ENCODE results near the gene NBAS. TPM values are rescaled to one million over a fixed set of nuclear protein-coding genes. Genes with fewer than 3 reads are reported as not detected.

The NBAS gene
- total RNA-seq, 1 experiment from 2014 or later: 36.3 TPM

- Histone ChIP-seq H3K27me3 (ENCODE audit: control insufficient read depth, insufficient read depth, low read length) (no peaks in the 10 kb centered on the region), H3K9me3 (ENCODE audit: control insufficient read depth, insufficient read depth, low read depth, low read length) (no peaks in the 10 kb centered on the region), H3K4me1 (ENCODE audit: control insufficient read depth, insufficient read depth, low read length) (no peaks in the 10 kb centered on the region), H3K4me3 (ENCODE audit: low read depth in 2 of 2, low read length in 2 of 2) (no peak overlapping the region), H3K36me3 (ENCODE audit: control insufficient read depth, insufficient read depth, low read length) (peaks cover 48% of the 10 kb centered on the region), H3K27ac (ENCODE audit: low read length) (no peak overlapping the region)
- DNase-seq (ENCODE audit: low read depth, low spot score) (no peak), ATAC-seq (no peak)
- ChIA-PET POLR2A (interaction anchor here (0.6 kb wide), 1 partner anchor 307 kb away, joined by 7 read pairs; no protein-coding TSS in a partner anchor), CTCF (no interaction called here)
- in situ Hi-C loops (cut with HindIII; ENCODE audit: low pct_unique_long_range_greater_than_20kb, low sequenced_read_pairs) (no loop called here), intact Hi-C loops (cut with micrococcal nuclease; ENCODE audit: unreplicated experiment) (no loop called here)
- TF ChIP-seq SIN3A (IDR thresholded peaks at IDR 0.05; ENCODE audit: borderline replicate concordance, insufficient read depth, low read depth, low read length) (no peak), CTCF (IDR thresholded peaks at IDR 0.05) (no peak), TCF7L2 (IDR thresholded peaks at IDR 0.05; ENCODE audit: low read depth, low read length) (no peak), REST (IDR thresholded peaks at IDR 0.05; ENCODE audit: insufficient read depth in 1 of 2, low read depth in 2 of 2, low read length in 1 of 2) (no peak), POLR2AphosphoS5 (IDR thresholded peaks at IDR 0.05; ENCODE audit: low read depth, low read length) (no peak)
- no TSS peak for BruUV-seq (replicated peaks)
Observed at GRCh38 chr2:15607709-15608391, 46.7 kb upstream of the NBAS start.

GRCh38 chr2:15606481-15607441, 45.6 kb upstream of the NBAS start:
- Histone ChIP-seq H3K9me3 (ENCODE audit: control insufficient read depth, insufficient read depth, low read depth, low read length) (no peaks in the 10 kb centered on the region), H3K36me3 (ENCODE audit: control insufficient read depth, insufficient read depth, low read length) (peaks cover 55% of the 10 kb centered on the region), H3K27ac (ENCODE audit: low read length) (no peak overlapping the region), H3K27me3 (ENCODE audit: control insufficient read depth, insufficient read depth, low read length) (no peaks in the 10 kb centered on the region), H3K4me3 (ENCODE audit: low read depth in 2 of 2, low read length in 2 of 2) (no peak overlapping the region), H3K4me1 (ENCODE audit: control insufficient read depth, insufficient read depth, low read length) (no peaks in the 10 kb centered on the region)
- ATAC-seq: no peak
- in situ Hi-C loops (cut with HindIII; ENCODE audit: low pct_unique_long_range_greater_than_20kb, low sequenced_read_pairs) (no loop called here), intact Hi-C loops (cut with micrococcal nuclease; ENCODE audit: unreplicated experiment) (no loop called here)
- TF ChIP-seq TCF7L2 (IDR thresholded peaks at IDR 0.05; ENCODE audit: low read depth, low read length) (no peak), CTCF (IDR thresholded peaks at IDR 0.05) (no peak)
- ChIA-PET POLR2A (no interaction called here), CTCF (no interaction called here)
- no peak for DNase-seq (ENCODE audit: low read depth, low spot score)
- BruUV-seq (replicated peaks): no TSS peak

All from Panc1 (cell line).